SKM-1 (cell line): ENCODE data around the gene SPDYE11.
"Not testable (repeated sequence)": the region's sequence is repeated elsewhere in the genome, so short reads cannot be mapped to it uniquely, and the experiment has no call there.

Experiments
- DNase-seq: peaks from one replicate; lab custom pipeline; 2025; ENCODE audit not compliant: unreplicated experiment; lab: John Stamatoyannopoulos, UW

Gene SPDYE11

GRCh38 chr7:73057811-73058210 is at the start of gene SPDYE11:
TSS of gene SPDYE11 (minus strand) at chr7:73057911. CDS start at chr7:73056111, 1,800 bp downstream.
- not testable (repeated sequence) for DNase-seq

DNA sequence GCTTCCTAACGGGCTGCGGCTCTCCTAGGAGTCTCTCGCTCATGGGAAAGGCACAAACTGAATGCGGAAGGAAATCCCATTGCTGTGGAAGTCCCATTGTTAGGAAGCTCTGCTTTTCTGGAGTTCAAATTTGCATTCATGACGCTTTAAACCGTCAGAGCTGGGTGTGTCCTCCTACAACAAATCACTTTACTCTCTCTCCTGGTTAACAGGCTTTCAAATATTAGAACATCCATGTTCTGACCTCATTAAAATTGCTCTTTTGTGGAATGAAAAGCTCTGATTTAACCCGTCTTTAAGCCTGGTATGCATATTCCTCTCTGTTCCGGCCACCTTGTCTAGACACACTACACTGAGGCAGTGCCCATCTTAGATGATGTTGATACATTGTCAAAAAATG is 28.2 kb upstream of the SPDYE11 start, which contains the start of gene SPDYE9:
Gene SPDYE9, minus strand, starts transcription at position 101 of the 400 bp plus-strand sequence. CDS start 1,800 bp downstream, outside the sequence.
- not testable (repeated sequence) for DNase-seq

DNA sequence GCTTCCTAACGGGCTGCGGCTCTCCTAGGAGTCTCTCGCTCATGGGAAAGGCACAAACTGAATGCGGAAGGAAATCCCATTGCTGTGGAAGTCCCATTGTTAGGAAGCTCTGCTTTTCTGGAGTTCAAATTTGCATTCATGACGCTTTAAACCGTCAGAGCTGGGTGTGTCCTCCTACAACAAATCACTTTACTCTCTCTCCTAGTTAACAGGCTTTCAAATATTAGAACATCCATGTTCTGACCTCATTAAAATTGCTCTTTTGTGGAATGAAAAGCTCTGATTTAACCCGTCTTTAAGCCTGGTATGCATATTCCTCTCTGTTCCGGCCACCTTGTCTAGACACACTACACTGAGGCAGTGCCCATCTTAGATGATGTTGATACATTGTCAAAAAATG is 28.0 kb downstream of the SPDYE11 start, which contains the start of gene SPDYE8:
Gene SPDYE8, minus strand, starts transcription at position 101 of the 400 bp plus-strand sequence. CDS start 1,800 bp downstream, outside the sequence.
- DNase-seq = not testable (repeated sequence)

DNA sequence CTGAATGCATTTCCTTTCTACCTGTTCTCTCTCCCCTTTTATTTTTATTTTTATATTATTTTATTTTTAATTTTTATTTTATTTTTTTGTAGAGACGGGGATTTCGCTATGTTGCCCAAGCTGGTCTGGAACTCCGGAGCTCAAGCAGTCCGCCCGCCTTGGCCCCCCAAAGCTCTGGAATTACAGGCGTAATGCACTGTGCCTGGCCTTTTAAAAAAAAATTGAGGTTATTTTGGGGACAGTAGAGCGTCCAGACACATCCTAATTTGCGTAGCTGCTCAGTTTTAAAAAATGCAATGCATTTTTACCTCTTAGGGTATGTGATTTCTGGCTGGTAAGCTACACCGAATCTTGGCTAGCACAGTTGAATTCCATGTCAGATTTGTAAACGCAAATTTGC is 51.2 kb downstream of the SPDYE11 start:
- DNase-seq = not testable (repeated sequence)

- not testable (repeated sequence) for DNase-seq
Measured at GRCh38 chr7:73005693-73006447, 51.8 kb downstream of the SPDYE11 start.

GRCh38 chr7:73005356-73005692 is 52.4 kb downstream of the SPDYE11 start:
- DNase-seq = not testable (repeated sequence)

DNA sequence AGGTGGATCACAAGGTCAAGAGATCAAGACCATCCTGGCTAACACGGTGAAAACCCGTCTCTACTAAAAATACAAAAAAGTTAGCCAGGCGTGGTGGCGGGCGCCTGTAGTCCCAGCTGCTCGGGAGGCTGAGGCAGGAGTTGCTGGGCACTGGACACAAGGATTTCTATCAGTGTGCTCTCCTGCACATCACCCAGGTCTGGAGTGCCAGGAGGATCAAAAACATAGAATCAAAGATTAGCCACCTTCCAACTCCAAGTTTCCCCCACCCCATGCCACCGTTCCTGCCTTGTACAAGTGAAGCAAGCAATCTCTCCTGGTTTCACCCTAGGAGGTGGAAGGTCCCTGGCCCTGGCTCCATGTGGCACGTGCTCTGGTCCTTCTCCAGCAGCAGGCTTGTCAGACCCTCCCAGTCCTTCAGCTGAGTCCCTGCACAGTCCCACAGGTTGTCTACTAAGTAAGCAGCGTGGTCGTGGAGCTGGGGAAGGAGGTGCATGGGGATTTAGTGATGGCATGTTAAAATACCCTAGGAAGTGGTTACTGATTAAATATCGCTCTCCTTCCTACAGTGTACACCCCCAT is 59.7 kb downstream of the SPDYE11 start:
- DNase-seq = not testable (repeated sequence)
